HepG2 (cell line): Measurements from ENCODE around the gene ZNHIT1. TPM values are rescaled to one million over a fixed set of nuclear protein-coding genes. Genes with fewer than 3 reads are reported as not detected.

Experiments
- CHD4 ChIP-seq: fragments of 200-600 bp; sonication (generic); IDR thresholded peaks from 2 replicates; pipeline ENCODE4 v1.7.0; 2017; ENCODE audit warnings: mild to moderate bottlenecking, low read length, borderline replicate concordance
- FOXK1 ChIP-seq: sonication (generic); formaldehyde crosslinking; IDR thresholded peaks from 2 replicates; pipeline ENCODE4 v1.4.0; 2020; ENCODE audit warnings: low read depth, missing genetic modification reagents, borderline replicate concordance
- HOXA3 ChIP-seq: sonication (generic); formaldehyde crosslinking; IDR thresholded peaks from 2 replicates; pipeline ENCODE4 v1.5.0; 2020; ENCODE audit warnings: missing genetic modification reagents
- KDM5A ChIP-seq: fragments of 200-600 bp; sonication (generic); IDR thresholded peaks from 2 replicates; pipeline ENCODE4 v1.7.0; 2018; ENCODE audit warnings: antibody characterized with exemption, mild to moderate bottlenecking, low read length, borderline replicate concordance
- NCOA2 ChIP-seq: sonication (generic); formaldehyde crosslinking; IDR thresholded peaks from 2 replicates; pipeline ENCODE4 v1.8.0; 2022; ENCODE audit warnings: inconsistent platforms
- NCOR1 ChIP-seq: fragments of 200-600 bp; sonication (generic); IDR thresholded peaks from 2 replicates; pipeline ENCODE4 v1.7.0; 2017; ENCODE audit warnings: antibody characterized with exemption, low read length, borderline replicate concordance
- POLR2AphosphoS5 ChIP-seq: IDR thresholded peaks from 2 replicates; pipeline ENCODE4 v1.6.1; 2012; ENCODE audit warnings: low read depth, low read length
- SP4 ChIP-seq: sonication (generic); formaldehyde crosslinking; IDR thresholded peaks from 2 replicates; pipeline ENCODE4 v1.8.1; 2023; ENCODE audit warnings: mild to moderate bottlenecking, missing genetic modification reagents
- ZHX1 ChIP-seq: sonication (generic); formaldehyde crosslinking; IDR thresholded peaks from 2 replicates; pipeline ENCODE4 v1.8.1; 2022; ENCODE audit warnings: low read depth, mild to moderate bottlenecking, missing genetic modification reagents
- ZNF136 ChIP-seq: sonication (generic); formaldehyde crosslinking; IDR thresholded peaks from 2 replicates; pipeline ENCODE4 v1.8.1; 2022; ENCODE audit warnings: low read depth, mild to moderate bottlenecking, moderate library complexity, missing genetic modification reagents
- ZNF280B ChIP-seq: sonication (generic); formaldehyde crosslinking; IDR thresholded peaks from 2 replicates; pipeline ENCODE4 v1.5.0; 2020; ENCODE audit warnings: missing genetic modification reagents, mild to moderate bottlenecking, borderline replicate concordance
- ZNF331 ChIP-seq: sonication (generic); formaldehyde crosslinking; IDR thresholded peaks from 2 replicates; pipeline ENCODE4 v1.4.0; 2020; ENCODE audit warnings: missing genetic modification reagents
- ZNF333 ChIP-seq: sonication (generic); formaldehyde crosslinking; IDR thresholded peaks from 2 replicates; pipeline ENCODE4 v1.4.0; 2020; ENCODE audit warnings: mild to moderate bottlenecking, missing genetic modification reagents, borderline replicate concordance
- ZNF367 ChIP-seq: sonication (generic); formaldehyde crosslinking; IDR thresholded peaks from 2 replicates; pipeline ENCODE4 v1.4.0; 2020; ENCODE audit warnings: missing genetic modification reagents, borderline replicate concordance
- ZNF501 ChIP-seq: sonication (generic); formaldehyde crosslinking; IDR thresholded peaks from 2 replicates; pipeline ENCODE4 v1.5.1; 2020; ENCODE audit warnings: mild to moderate bottlenecking, moderate library complexity, missing genetic modification reagents
- polyA plus RNA-seq, 8 experiments: library from polyadenylated mRNA; depleted of rRNA in 3 of 8; stranded (reverse) in 7 of 8; unstranded in 1 of 8; fragments of >200 nt; fragmentation: Illumina TruSeq in 4 of 8; extraction: Trizol in 4 of 8; gene quantifications; 2 replicates each; pipeline versions ENCODE4 v1.2.1 to v1.2.3, GENCODE V29; 2011 to 2016; ENCODE audit warnings: low read depth in 4 of 8, missing spikeins in 1 of 8, mixed read lengths in 1 of 8; ENCODE audit not compliant: insufficient read depth in 1 of 8
- total RNA-seq, 5 experiments: library from RNA; depleted of rRNA; stranded (reverse); fragments of >200 nt; fragmentation: Illumina TruSeq; extraction: Trizol; gene quantifications; 2 replicates each; pipeline ENCODE4 v1.2.3, GENCODE V29; 2016; ENCODE audit warnings: low read depth in 1 of 5
- TF ChIP-seq, protein P1 (sequence below): sonication (generic); formaldehyde crosslinking; IDR thresholded peaks from 2 replicates; pipeline ENCODE4 v1.5.0; 2020; ENCODE audit warnings: missing genetic modification reagents
- TF ChIP-seq, protein P2 (sequence below): sonication (generic); formaldehyde crosslinking; IDR thresholded peaks from 2 replicates; pipeline ENCODE4 v1.5.1; 2020; ENCODE audit warnings: mild to moderate bottlenecking, missing genetic modification reagents, borderline replicate concordance

ZNHIT1 gene
- total and polyA plus RNA-seq, 2 of the 13 experiments (the other 11 are each of a cell fraction or from before 2014, with no cell fraction given): 32.5 to 64.5 TPM

GRCh38 chr7:101218236-101219125 is 516 bp downstream of the ZNHIT1 start (continued):
- TF ChIP-seq SP4 (CRISPR knock-in tag) (peak; percentile 47; the same call in 1 of the 2 replicates), ZNF501 (CRISPR knock-in tag) (peak; percentile 71), CHD4 (0 out of 2 replicates have a peak, but pooled peaks have one; percentile 65), POLR2AphosphoS5 (0 out of 2 replicates have a peak, but pooled peaks have one; percentile 32), NCOR1 (peak; percentile 14; the same call in 1 of the 2 replicates), FOXK1 (CRISPR knock-in tag) (peak; percentile 8; the same call in 1 of the 2 replicates), ZNF136 (CRISPR knock-in tag) (peak; percentile 82; the same call in 1 of the 2 replicates), ZHX1 (CRISPR knock-in tag) (no peak), HOXA3 (CRISPR knock-in tag) (peak; percentile 7; the same call in 1 of the 2 replicates), ZNF280B (CRISPR knock-in tag) (no peak), ZNF333 (CRISPR knock-in tag) (peak; percentile 13; the same call in 1 of the 2 replicates), NCOA2 (CRISPR knock-in tag) (peak; percentile 13; the same call in 1 of the 2 replicates), ZNF367 (no peak), ZNF331 (CRISPR knock-in tag) (peak; percentile 47; the same call in 1 of the 2 replicates), KDM5A (peak; percentile 77; the same call in 1 of the 2 replicates)
- TF ChIP-seq, protein P1, sequence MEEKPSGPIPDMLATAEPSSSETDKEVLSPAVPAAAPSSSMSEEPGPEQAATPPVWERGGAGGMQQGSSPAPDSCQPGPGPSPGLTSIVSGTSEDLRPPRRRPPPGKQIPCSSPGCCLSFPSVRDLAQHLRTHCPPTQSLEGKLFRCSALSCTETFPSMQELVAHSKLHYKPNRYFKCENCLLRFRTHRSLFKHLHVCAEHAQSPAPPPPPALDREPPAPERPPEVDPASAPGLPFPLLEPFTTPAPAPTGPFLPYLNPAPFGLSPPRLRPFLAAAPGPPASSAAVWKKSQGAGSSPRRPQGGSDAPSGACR: 0 out of 2 replicates have a peak, but pooled peaks have one; percentile 35
- TF ChIP-seq, protein P2, sequence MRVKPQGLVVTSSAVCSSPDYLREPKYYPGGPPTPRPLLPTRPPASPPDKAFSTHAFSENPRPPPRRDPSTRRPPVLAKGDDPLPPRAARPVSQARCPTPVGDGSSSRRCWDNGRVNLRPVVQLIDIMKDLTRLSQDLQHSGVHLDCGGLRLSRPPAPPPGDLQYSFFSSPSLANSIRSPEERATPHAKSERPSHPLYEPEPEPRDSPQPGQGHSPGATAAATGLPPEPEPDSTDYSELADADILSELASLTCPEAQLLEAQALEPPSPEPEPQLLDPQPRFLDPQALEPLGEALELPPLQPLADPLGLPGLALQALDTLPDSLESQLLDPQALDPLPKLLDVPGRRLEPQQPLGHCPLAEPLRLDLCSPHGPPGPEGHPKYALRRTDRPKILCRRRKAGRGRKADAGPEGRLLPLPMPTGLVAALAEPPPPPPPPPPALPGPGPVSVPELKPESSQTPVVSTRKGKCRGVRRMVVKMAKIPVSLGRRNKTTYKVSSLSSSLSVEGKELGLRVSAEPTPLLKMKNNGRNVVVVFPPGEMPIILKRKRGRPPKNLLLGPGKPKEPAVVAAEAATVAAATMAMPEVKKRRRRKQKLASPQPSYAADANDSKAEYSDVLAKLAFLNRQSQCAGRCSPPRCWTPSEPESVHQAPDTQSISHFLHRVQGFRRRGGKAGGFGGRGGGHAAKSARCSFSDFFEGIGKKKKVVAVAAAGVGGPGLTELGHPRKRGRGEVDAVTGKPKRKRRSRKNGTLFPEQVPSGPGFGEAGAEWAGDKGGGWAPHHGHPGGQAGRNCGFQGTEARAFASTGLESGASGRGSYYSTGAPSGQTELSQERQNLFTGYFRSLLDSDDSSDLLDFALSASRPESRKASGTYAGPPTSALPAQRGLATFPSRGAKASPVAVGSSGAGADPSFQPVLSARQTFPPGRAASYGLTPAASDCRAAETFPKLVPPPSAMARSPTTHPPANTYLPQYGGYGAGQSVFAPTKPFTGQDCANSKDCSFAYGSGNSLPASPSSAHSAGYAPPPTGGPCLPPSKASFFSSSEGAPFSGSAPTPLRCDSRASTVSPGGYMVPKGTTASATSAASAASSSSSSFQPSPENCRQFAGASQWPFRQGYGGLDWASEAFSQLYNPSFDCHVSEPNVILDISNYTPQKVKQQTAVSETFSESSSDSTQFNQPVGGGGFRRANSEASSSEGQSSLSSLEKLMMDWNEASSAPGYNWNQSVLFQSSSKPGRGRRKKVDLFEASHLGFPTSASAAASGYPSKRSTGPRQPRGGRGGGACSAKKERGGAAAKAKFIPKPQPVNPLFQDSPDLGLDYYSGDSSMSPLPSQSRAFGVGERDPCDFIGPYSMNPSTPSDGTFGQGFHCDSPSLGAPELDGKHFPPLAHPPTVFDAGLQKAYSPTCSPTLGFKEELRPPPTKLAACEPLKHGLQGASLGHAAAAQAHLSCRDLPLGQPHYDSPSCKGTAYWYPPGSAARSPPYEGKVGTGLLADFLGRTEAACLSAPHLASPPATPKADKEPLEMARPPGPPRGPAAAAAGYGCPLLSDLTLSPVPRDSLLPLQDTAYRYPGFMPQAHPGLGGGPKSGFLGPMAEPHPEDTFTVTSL (CRISPR knock-in tag): no peak
